Thoracic aorta (tissue), 2 donors: ENCODE measurements around the gene STK16. TPM values are rescaled to one million over a fixed set of nuclear protein-coding genes. Genes with fewer than 3 reads are reported as not detected.

ENCODE experiments used
- ATAC-seq: fragments of 150-250 bp; one replicate; pipeline ENCODE4 v1.8.0; 2017; ENCODE audit warnings: low read depth; ENCODE audit not compliant: insufficient number of reproducible peaks, low FRiP score
- DNase-seq: peaks from one replicate; pipeline ENCODE4 v3.0.0-alpha.2; 2020; ENCODE audit warnings: low spot score
- H3K27ac ChIP-seq, 2 donors: fragments of 200-600 bp; sonication (generic); 1 replicate in 1 of 2; 2 replicates in 1 of 2; pipeline ENCODE4 v1.5.1; 2016; ENCODE audit warnings: mild to moderate bottlenecking in 2 of 2, moderate library complexity in 2 of 2
- H3K27me3 ChIP-seq: fragments of 200-600 bp; sonication (generic); replicated peaks from 2 replicates; pipeline ENCODE4 v1.6.0; 2016; ENCODE audit warnings: mild to moderate bottlenecking; ENCODE audit not compliant: insufficient read depth
- H3K36me3 ChIP-seq: fragments of 200-600 bp; sonication (generic); one replicate; pipeline ENCODE4 v1.5.1; 2016
- H3K4me1 ChIP-seq, 2 donors: fragments of 200-600 bp; sonication (generic); 1 replicate in 1 of 2; 2 replicates in 1 of 2; pipeline versions ENCODE4 v1.5.1 to v1.6.0; 2016; ENCODE audit warnings: low read depth in 2 of 2, mild to moderate bottlenecking in 1 of 2; ENCODE audit not compliant: control insufficient read depth in 1 of 2
- H3K4me3 ChIP-seq: fragments of 200-600 bp; sonication (generic); 2 replicates; pipeline ENCODE4 v1.5.1; 2016; ENCODE audit warnings: mild to moderate bottlenecking
- H3K9me3 ChIP-seq: fragments of 200-600 bp; sonication (generic); 2 replicates; pipeline ENCODE4 v1.5.1; 2016
- CTCF ChIP-seq: fragments of 200-600 bp; sonication (generic); IDR thresholded peaks from one replicate; pipeline ENCODE4 v1.5.1; 2019; ENCODE audit warnings: antibody characterized with exemption
- total RNA-seq, 2 donors: library from RNA; depleted of rRNA; stranded (reverse); fragments of >200 nt; gene quantifications; one replicate each; pipeline versions ENCODE4 v1.1.0 to v1.2.3, GENCODE V29; 2016

STK16 gene
- total RNA-seq, 2 donors from 2014 or later, result 10.7 to 11.7 TPM

GRCh38 chr2:219287580-219288265 lies 42.4 kb downstream of the STK16 start:
- peaks cover 21% of the 10 kb centered on the region for H3K36me3 ChIP-seq
- no peak overlapping the region for H3K4me3 ChIP-seq
- no peaks in the 10 kb centered on the region for H3K9me3 ChIP-seq
- no peak overlapping the region for H3K27ac ChIP-seq
- peaks cover 5 to 15% of the 10 kb centered on the region in 2 donors for H3K4me1 ChIP-seq
- ATAC-seq (no peak), DNase-seq (no peak)
- TF ChIP-seq CTCF, result no peak
- H3K27me3 ChIP-seq, result no peaks in the 10 kb centered on the region

GRCh38 chr2:219289195-219289536 lies 43.9 kb downstream of the STK16 start:
- peaks cover 6 to 19% of the 10 kb centered on the region in 2 donors for H3K4me1 ChIP-seq
- H3K27ac ChIP-seq, result peak overlapping the region; percentile 81 to 82
- no peak overlapping the region for H3K4me3 ChIP-seq
- ATAC-seq (no peak), DNase-seq (no peak)
- peaks cover 9% of the 10 kb centered on the region for H3K36me3 ChIP-seq
- H3K9me3 ChIP-seq, result no peaks in the 10 kb centered on the region
- TF ChIP-seq CTCF, result no peak
- H3K27me3 ChIP-seq, result no peaks in the 10 kb centered on the region

GRCh38 chr2:219289537-219290361 lies 44.5 kb downstream of the STK16 start:
- no peak for TF ChIP-seq CTCF
- H3K27ac ChIP-seq, result peak overlapping the region; percentile 81 to 82
- DNase-seq (peak; percentile 49), ATAC-seq (peak; percentile 58)
- H3K4me3 ChIP-seq, result no peak overlapping the region
- no peaks in the 10 kb centered on the region for H3K9me3 ChIP-seq
- H3K36me3 ChIP-seq, result peaks cover 3% of the 10 kb centered on the region
- H3K4me1 ChIP-seq, result peaks cover 8 to 23% of the 10 kb centered on the region in 2 donors
- H3K27me3 ChIP-seq, result no peaks in the 10 kb centered on the region

- no peak for TF ChIP-seq CTCF
- peaks cover 8 to 28% of the 10 kb centered on the region in 2 donors for H3K4me1 ChIP-seq
- H3K9me3 ChIP-seq, result no peaks in the 10 kb centered on the region
- DNase-seq (no peak), ATAC-seq (no peak)
- no peak overlapping the region for H3K4me3 ChIP-seq
- peak overlapping the region; percentile 81 to 82 for H3K27ac ChIP-seq
- H3K27me3 ChIP-seq, result no peaks in the 10 kb centered on the region
- no peaks in the 10 kb centered on the region for H3K36me3 ChIP-seq
Measured at GRCh38 chr2:219290381-219291171, 45.3 kb downstream of the STK16 start.

- no peaks in the 10 kb centered on the region for H3K36me3 ChIP-seq
- no peak overlapping the region for H3K27ac ChIP-seq
- H3K4me1 ChIP-seq, result peaks cover 8 to 28% of the 10 kb centered on the region in 2 donors
- DNase-seq, result no peak
- H3K9me3 ChIP-seq, result no peaks in the 10 kb centered on the region
- H3K4me3 ChIP-seq, result no peak overlapping the region
- no peak for TF ChIP-seq CTCF
- no peaks in the 10 kb centered on the region for H3K27me3 ChIP-seq
- ATAC-seq, result no peak
Measured at GRCh38 chr2:219291394-219291793, 46.1 kb downstream of the STK16 start.
